HCT116 (cell line): ENCODE data around the gene TMEM63A. TPM values are rescaled to one million over a fixed set of nuclear protein-coding genes. Genes with fewer than 3 reads are reported as not detected.

Experiments used
- ATAC-seq: fragments of 200-7000 bp; cut with Tn5 transposase; 2 replicates; pipeline ENCODE4 v1.9.1; 2020; ENCODE audit warnings: mild to moderate bottlenecking, moderate library complexity
- BruUV-seq: library from RNA; stranded (reverse); fragments of 400-500 nt; replicated peaks from 2 replicates; lab custom pipeline; 2021; lab: Mats Ljungman, UMichigan
- CTCF ChIA-PET: fragments of 300-600 bp; sonication (Branson Sonifier 250); formaldehyde crosslinking; loops from one replicate; lab custom pipeline; 2021; ENCODE audit warnings: antibody characterized with exemption; lab: Charles Lee
- POLR2A ChIA-PET: fragments of 300-600, 350-600 bp; sonication (Branson Sonifier 250); formaldehyde crosslinking; loops from one replicate; lab custom pipeline; 2021; ENCODE audit warnings: antibody characterized with exemption; lab: Charles Lee
- RAD21 ChIA-PET, 2 experiments: fragments of 300-600 bp; sonication (Branson Sonifier 250); formaldehyde crosslinking; loops; one replicate each; lab custom pipeline; 2023; ENCODE audit warnings: low total read pairs in 2 of 2; ENCODE audit not compliant: uncharacterized antibody in 2 of 2, unreplicated experiment in 2 of 2, low non-redundant PET in 1 of 2; lab: Charles Lee
- DNase-seq: peaks from one replicate; pipeline ENCODE4 v3.0.0-alpha.2; 2010; ENCODE audit warnings: low read depth, low spot score
- H2AFZ ChIP-seq: fragments of 200-600 bp; shearing (Covaris generic), sonication (generic); 2 replicates; pipeline ENCODE4 v1.6.1; 2017; ENCODE audit warnings: low read depth, mixed run types, mixed read lengths, antibody characterized with exemption, low read length; ENCODE audit not compliant: poor library complexity, severe bottlenecking
- H3K27ac ChIP-seq: 2 replicates; pipeline ENCODE4 v1.5.1; 2012; ENCODE audit warnings: low read depth, low read length
- H3K27me3 ChIP-seq: fragments of 200-600 bp; sonication (generic); 2 replicates; pipeline ENCODE4 v1.6.1; 2016; ENCODE audit warnings: mixed run types, low read length, mixed read lengths; ENCODE audit not compliant: insufficient read depth
- H3K36me3 ChIP-seq, 2 experiments: fragments of 200-500 bp in 1 of 2; fragments of 200-600 bp in 1 of 2; sonication (Bioruptor generic) in 1 of 2; sonication (generic) in 1 of 2; 2 replicates each; pipeline versions ENCODE4 v1.5.1 to v1.6.1; 2014 to 2016; ENCODE audit warnings: low read length in 2 of 2, inconsistent platforms in 1 of 2, mixed read lengths in 1 of 2, mixed run types in 1 of 2; ENCODE audit not compliant: insufficient read depth in 2 of 2, control insufficient read depth in 1 of 2
- H3K4me1 ChIP-seq, 2 experiments: fragments of 200-600 bp in 1 of 2; sonication (generic) in 1 of 2; 2 replicates each; pipeline versions ENCODE4 v1.5.1 to v1.6.1; 2012 to 2017; ENCODE audit warnings: low read length in 2 of 2, inconsistent platforms in 1 of 2, mild to moderate bottlenecking in 1 of 2, mixed read lengths in 1 of 2, mixed run types in 1 of 2, moderate library complexity in 1 of 2; ENCODE audit not compliant: insufficient read depth in 2 of 2, control insufficient read depth in 1 of 2
- H3K4me2 ChIP-seq: fragments of 200-600 bp; sonication (generic); 2 replicates; pipeline ENCODE4 v1.6.1; 2017; ENCODE audit warnings: mixed run types, low read length, mixed read lengths
- H3K4me3 ChIP-seq, 2 experiments: fragments of 200-600 bp in 1 of 2; sonication (generic) in 1 of 2; replicated peaks in 1 of 2; 2 replicates each; pipeline ENCODE4 v1.5.1; 2011 to 2016; ENCODE audit warnings: low read length in 2 of 2, control low read depth in 1 of 2, low read depth in 1 of 2, mild to moderate bottlenecking in 1 of 2, mixed read lengths in 1 of 2, mixed run types in 1 of 2
- H3K79me2 ChIP-seq: fragments of 200-600 bp; sonication (generic); 2 replicates; pipeline ENCODE4 v1.6.1; 2017; ENCODE audit warnings: mild to moderate bottlenecking, mixed run types, low read length, moderate library complexity, mixed read lengths; ENCODE audit not compliant: insufficient read depth
- H3K9ac ChIP-seq: fragments of 200-600 bp; sonication (generic); 2 replicates; pipeline ENCODE4 v1.6.1; 2016; ENCODE audit warnings: low read length, mixed read lengths
- H3K9me2 ChIP-seq: fragments of 200-600 bp; sonication (generic), shearing (Covaris generic); 2 replicates; pipeline ENCODE4 v1.6.1; 2017; ENCODE audit warnings: mixed run types, mild to moderate bottlenecking, moderate library complexity; ENCODE audit not compliant: insufficient read depth
- H3K9me3 ChIP-seq, 2 experiments: fragments of 200-500 bp in 1 of 2; fragments of 200-600 bp in 1 of 2; sonication (Bioruptor generic) in 1 of 2; sonication (generic) in 1 of 2; 2 replicates each; pipeline ENCODE4 v1.6.1; 2014 to 2017; ENCODE audit warnings: low read length in 2 of 2, mixed read lengths in 2 of 2, inconsistent platforms in 1 of 2, low read depth in 1 of 2, mild to moderate bottlenecking in 1 of 2, mixed run types in 1 of 2, moderate library complexity in 1 of 2; ENCODE audit not compliant: control insufficient read depth in 1 of 2, insufficient read depth in 1 of 2
- H4K20me1 ChIP-seq: fragments of 200-600 bp; sonication (generic), shearing (Covaris generic); 2 replicates; pipeline ENCODE4 v1.6.1; 2017; ENCODE audit warnings: mixed run types, mild to moderate bottlenecking, moderate library complexity; ENCODE audit not compliant: insufficient read depth
- CBX3 ChIP-seq: IDR thresholded peaks from 2 replicates; pipeline ENCODE4 v1.6.1; 2012; ENCODE audit warnings: low read depth
- EGR1 ChIP-seq: IDR thresholded peaks from 2 replicates; pipeline ENCODE4 v1.6.1; 2012; ENCODE audit warnings: low read depth
- ELF1 ChIP-seq: IDR thresholded peaks from 2 replicates; pipeline ENCODE4 v1.6.1; 2012; ENCODE audit warnings: low read depth, borderline replicate concordance
- JUND ChIP-seq: IDR thresholded peaks from 2 replicates; pipeline ENCODE4 v1.6.1; 2012
- POLR2A ChIP-seq: IDR thresholded peaks from 2 replicates; pipeline ENCODE4 v1.7.0; 2011; ENCODE audit warnings: borderline replicate concordance; ENCODE audit not compliant: insufficient read depth, insufficient read length; ENCODE audit errors: extremely low read depth
- POLR2AphosphoS5 ChIP-seq: IDR thresholded peaks from 2 replicates; pipeline ENCODE4 v1.6.1; 2011; ENCODE audit warnings: mild to moderate bottlenecking, low read depth, low read length, moderate library complexity
- RAD21 ChIP-seq: IDR thresholded peaks from 2 replicates; pipeline ENCODE4 v1.6.1; 2012; ENCODE audit warnings: low read depth, mild to moderate bottlenecking
- SP1 ChIP-seq: IDR thresholded peaks from 2 replicates; pipeline ENCODE4 v1.6.1; 2012; ENCODE audit warnings: low read depth
- SRF ChIP-seq: IDR thresholded peaks from 2 replicates; pipeline ENCODE4 v1.6.1; 2012; ENCODE audit warnings: low read depth
- TCF7L2 ChIP-seq: IDR thresholded peaks from 2 replicates; pipeline ENCODE4 v1.7.0; 2011; ENCODE audit warnings: borderline replicate concordance, inconsistent platforms; ENCODE audit not compliant: insufficient read depth, insufficient read length; ENCODE audit errors: extremely low read depth
- YY1 ChIP-seq: IDR thresholded peaks from 2 replicates; pipeline ENCODE4 v1.6.1; 2011; ENCODE audit warnings: low read length, low read depth, moderate library complexity, mild to moderate bottlenecking; ENCODE audit not compliant: insufficient replicate concordance; ENCODE audit errors: extremely low read depth
- ZFX ChIP-seq: fragments of 450-650 bp; IDR thresholded peaks from 2 replicates; pipeline ENCODE4 v1.6.1; 2017
- intact Hi-C: fragments of 100-400 bp; cut with micrococcal nuclease; formaldehyde crosslinking; loops from 2 replicates; pipeline ENCODE4 v1.10.0; 2022
- total RNA-seq: library from RNA; stranded (reverse); gene quantifications from one replicate; pipeline ENCODE4 v1.2.1, GENCODE V29; 2021; ENCODE audit not compliant: unreplicated experiment
- TF ChIP-seq, protein P1 (sequence below): IDR thresholded peaks from 2 replicates; pipeline ENCODE4 v1.6.1; 2011; ENCODE audit warnings: mild to moderate bottlenecking, low read length, moderate library complexity; ENCODE audit not compliant: insufficient replicate concordance; ENCODE audit errors: extremely low read depth
- TF ChIP-seq, protein P2 (sequence below), 3 experiments: fragments of 200-600 bp in 1 of 3; sonication (generic) in 1 of 3; IDR thresholded peaks in 2 of 3; conservative IDR thresholded peaks in 1 of 3; 2 replicates each; pipeline ENCODE4 v1.5.1; 2012 to 2017; ENCODE audit warnings: low read depth in 2 of 3, low read length in 2 of 3, antibody characterized with exemption in 1 of 3, borderline replicate concordance in 1 of 3, control low read depth in 1 of 3, mild to moderate bottlenecking in 1 of 3, mixed read lengths in 1 of 3, mixed run types in 1 of 3, moderate library complexity in 1 of 3; ENCODE audit not compliant: insufficient read depth in 1 of 3
- TF ChIP-seq, protein P3 (sequence below): IDR thresholded peaks from 2 replicates; pipeline ENCODE4 v1.6.1; 2012
- TF ChIP-seq, protein P4 (sequence below): IDR thresholded peaks from 2 replicates; pipeline ENCODE4 v1.6.1; 2012; ENCODE audit warnings: low read depth
- TF ChIP-seq, protein P5 (sequence below): IDR thresholded peaks from 2 replicates; pipeline ENCODE4 v1.6.1; 2012

TMEM63A gene
- total RNA-seq, 1 experiment from 2014 or later = 24.4 TPM

DNA sequence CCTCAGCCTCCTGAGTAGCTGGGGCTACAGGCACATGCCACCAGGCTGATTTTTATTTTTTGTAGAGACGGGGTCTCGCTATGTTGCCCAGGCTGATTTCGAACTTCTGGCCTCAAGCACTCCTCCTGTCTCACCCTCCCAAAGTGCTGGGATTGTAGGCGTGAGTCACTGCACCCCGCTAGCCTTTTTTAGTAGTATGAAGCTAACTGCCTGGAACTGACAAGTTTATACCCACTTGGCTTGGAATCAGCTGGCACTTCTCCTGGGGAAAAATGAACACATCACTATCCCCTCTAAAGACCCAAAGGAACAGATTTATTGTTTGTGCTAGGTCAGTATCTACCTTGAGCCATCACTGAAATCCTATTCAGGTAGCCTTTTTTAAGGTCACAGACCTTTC lies 19.0 kb downstream of the TMEM63A start:
- Histone ChIP-seq H3K4me3 (no peak overlapping the region), H3K9me2 (no peaks in the 10 kb centered on the region), H3K4me2 (no peak overlapping the region), H3K4me1 (peaks cover 11 to 15% of the 10 kb centered on the region in 2 experiments), H4K20me1 (no peaks in the 10 kb centered on the region; the same call in 1 of the 2 replicates), H3K79me2 (no peaks in the 10 kb centered on the region), H3K27ac (no peak overlapping the region), H3K27me3 (no peaks in the 10 kb centered on the region), H3K9ac (no peak overlapping the region), H3K9me3 (no peaks in the 10 kb centered on the region), H2AFZ (no peak overlapping the region), H3K36me3 (peaks cover 0 to 11% of the 10 kb centered on the region in 2 experiments; a peak in 3 of 4 replicates)
- CTCF ChIA-PET = no interaction called here
- TF ChIP-seq ZFX (no peak), POLR2AphosphoS5 (no peak), JUND (no peak), TCF7L2 (no peak), CBX3 (no peak), SP1 (no peak), SRF (no peak), RAD21 (no peak), YY1 (no peak), ELF1 (no peak), POLR2A (no peak), EGR1 (no peak)
- TF ChIP-seq, protein P1, sequence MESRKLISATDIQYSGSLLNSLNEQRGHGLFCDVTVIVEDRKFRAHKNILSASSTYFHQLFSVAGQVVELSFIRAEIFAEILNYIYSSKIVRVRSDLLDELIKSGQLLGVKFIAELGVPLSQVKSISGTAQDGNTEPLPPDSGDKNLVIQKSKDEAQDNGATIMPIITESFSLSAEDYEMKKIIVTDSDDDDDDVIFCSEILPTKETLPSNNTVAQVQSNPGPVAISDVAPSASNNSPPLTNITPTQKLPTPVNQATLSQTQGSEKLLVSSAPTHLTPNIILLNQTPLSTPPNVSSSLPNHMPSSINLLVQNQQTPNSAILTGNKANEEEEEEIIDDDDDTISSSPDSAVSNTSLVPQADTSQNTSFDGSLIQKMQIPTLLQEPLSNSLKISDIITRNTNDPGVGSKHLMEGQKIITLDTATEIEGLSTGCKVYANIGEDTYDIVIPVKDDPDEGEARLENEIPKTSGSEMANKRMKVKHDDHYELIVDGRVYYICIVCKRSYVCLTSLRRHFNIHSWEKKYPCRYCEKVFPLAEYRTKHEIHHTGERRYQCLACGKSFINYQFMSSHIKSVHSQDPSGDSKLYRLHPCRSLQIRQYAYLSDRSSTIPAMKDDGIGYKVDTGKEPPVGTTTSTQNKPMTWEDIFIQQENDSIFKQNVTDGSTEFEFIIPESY = no peak
- TF ChIP-seq, protein P2, sequence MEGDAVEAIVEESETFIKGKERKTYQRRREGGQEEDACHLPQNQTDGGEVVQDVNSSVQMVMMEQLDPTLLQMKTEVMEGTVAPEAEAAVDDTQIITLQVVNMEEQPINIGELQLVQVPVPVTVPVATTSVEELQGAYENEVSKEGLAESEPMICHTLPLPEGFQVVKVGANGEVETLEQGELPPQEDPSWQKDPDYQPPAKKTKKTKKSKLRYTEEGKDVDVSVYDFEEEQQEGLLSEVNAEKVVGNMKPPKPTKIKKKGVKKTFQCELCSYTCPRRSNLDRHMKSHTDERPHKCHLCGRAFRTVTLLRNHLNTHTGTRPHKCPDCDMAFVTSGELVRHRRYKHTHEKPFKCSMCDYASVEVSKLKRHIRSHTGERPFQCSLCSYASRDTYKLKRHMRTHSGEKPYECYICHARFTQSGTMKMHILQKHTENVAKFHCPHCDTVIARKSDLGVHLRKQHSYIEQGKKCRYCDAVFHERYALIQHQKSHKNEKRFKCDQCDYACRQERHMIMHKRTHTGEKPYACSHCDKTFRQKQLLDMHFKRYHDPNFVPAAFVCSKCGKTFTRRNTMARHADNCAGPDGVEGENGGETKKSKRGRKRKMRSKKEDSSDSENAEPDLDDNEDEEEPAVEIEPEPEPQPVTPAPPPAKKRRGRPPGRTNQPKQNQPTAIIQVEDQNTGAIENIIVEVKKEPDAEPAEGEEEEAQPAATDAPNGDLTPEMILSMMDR (IDR thresholded peaks at IDR 0.05 in 2 of 3, conservative IDR thresholded peaks at IDR 0.05 in 1 of 3; ENCODE audit: borderline replicate concordance in 1 of 3, insufficient read depth in 1 of 3, low read depth in 2 of 3, low read length in 2 of 3) = no peak
- TF ChIP-seq, protein P3, sequence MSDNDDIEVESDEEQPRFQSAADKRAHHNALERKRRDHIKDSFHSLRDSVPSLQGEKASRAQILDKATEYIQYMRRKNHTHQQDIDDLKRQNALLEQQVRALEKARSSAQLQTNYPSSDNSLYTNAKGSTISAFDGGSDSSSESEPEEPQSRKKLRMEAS = no peak
- TF ChIP-seq, protein P4, sequence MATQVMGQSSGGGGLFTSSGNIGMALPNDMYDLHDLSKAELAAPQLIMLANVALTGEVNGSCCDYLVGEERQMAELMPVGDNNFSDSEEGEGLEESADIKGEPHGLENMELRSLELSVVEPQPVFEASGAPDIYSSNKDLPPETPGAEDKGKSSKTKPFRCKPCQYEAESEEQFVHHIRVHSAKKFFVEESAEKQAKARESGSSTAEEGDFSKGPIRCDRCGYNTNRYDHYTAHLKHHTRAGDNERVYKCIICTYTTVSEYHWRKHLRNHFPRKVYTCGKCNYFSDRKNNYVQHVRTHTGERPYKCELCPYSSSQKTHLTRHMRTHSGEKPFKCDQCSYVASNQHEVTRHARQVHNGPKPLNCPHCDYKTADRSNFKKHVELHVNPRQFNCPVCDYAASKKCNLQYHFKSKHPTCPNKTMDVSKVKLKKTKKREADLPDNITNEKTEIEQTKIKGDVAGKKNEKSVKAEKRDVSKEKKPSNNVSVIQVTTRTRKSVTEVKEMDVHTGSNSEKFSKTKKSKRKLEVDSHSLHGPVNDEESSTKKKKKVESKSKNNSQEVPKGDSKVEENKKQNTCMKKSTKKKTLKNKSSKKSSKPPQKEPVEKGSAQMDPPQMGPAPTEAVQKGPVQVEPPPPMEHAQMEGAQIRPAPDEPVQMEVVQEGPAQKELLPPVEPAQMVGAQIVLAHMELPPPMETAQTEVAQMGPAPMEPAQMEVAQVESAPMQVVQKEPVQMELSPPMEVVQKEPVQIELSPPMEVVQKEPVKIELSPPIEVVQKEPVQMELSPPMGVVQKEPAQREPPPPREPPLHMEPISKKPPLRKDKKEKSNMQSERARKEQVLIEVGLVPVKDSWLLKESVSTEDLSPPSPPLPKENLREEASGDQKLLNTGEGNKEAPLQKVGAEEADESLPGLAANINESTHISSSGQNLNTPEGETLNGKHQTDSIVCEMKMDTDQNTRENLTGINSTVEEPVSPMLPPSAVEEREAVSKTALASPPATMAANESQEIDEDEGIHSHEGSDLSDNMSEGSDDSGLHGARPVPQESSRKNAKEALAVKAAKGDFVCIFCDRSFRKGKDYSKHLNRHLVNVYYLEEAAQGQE = no peak
- TF ChIP-seq, protein P5, sequence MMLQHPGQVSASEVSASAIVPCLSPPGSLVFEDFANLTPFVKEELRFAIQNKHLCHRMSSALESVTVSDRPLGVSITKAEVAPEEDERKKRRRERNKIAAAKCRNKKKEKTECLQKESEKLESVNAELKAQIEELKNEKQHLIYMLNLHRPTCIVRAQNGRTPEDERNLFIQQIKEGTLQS = no peak
- intact Hi-C loops = no loop called here
- BruUV-seq = no TSS peak
- RAD21 ChIA-PET = no interaction called here
- DNase-seq (no peak), ATAC-seq (no peak)
- POLR2A ChIA-PET = no interaction called here
